GDM1 (cell line): Measurements from ENCODE around the gene CPE.
"Not testable (repeated sequence)": the region's sequence is repeated elsewhere in the genome, so short reads cannot be mapped to it uniquely, and the experiment has no call there.

Experiments used
- DNase-seq: peaks from one replicate; lab custom pipeline; 2025; lab: John Stamatoyannopoulos, UW

CPE gene

DNA sequence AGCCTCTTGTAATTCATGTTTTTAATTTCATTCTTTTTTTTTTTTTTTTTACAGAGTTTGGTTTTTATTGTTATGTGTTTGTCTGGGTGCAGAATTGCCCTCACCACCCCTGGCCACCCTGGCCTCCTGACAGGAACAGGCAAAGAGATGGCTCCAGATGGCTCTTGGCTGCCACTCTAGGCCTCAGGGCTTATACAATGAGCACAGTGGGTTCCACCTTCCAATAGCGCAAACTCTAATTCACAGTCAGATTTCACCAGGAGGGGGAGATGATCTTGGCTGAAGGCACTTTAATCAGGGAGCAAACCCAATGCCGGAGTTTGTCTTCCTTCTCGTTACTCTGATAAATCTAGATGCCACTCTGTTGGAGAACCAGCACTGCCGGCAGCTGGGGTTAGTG is 24.8 kb downstream of the CPE start:
- no peak for DNase-seq

DNA sequence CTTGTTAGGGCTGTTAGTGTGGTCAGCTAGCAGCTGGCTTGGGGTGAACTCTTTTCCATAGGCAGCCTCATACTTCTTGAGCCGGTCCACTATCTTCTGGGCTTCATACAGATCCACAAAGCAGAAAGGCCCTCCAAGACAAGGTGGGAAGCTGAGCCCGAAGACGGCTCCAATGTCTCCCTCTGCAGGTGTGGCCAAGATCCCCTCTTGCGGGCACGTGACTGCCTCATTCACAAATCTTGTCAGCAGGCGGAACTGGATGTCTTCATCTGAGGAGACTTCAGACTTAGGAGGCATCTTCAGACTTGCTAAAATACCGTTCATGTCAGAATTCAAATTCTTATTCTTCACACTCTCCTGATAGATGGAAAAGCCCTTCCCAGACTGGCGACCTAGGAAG is 25.3 kb downstream of the CPE start:
- DNase-seq: no peak

DNA sequence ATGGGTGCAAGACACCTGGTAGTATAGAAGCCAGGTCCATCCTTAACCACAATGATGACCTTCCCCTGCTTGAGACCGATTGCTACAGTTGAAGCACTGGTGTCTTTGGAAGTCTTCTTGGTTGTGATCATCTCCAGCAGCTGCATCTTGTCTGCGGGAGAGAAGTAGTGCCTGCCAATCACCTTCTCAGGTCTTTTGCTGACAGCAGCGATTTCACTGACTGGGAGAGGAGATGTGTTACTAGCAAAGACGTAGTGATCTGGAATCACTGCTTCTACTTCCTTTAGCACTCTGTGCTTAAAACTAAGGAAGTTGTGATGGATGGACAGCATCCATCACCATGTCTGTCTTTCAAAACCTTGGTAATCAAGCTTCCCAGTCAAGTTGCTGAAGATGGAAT is 25.9 kb downstream of the CPE start:
- DNase-seq: no peak

DNA sequence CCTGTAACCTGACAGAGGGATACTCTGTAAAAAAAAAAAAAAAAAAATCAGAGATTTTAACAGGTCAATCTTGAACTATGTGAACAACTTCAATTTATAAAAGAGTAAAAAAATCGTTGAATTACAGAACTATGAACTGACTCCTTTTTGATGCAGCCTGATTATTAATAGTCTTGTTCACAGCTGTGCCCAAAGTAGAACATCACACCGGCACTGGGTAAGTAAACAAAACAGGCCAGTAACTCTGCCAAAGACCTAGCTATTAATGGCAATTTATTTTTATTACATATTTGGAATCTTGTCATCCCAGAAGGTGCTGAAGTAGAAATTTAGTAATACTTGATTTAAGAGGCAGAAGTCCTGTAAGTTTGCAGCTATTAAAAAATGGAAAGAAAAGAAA is 31.4 kb downstream of the CPE start:
- no peak for DNase-seq

DNA sequence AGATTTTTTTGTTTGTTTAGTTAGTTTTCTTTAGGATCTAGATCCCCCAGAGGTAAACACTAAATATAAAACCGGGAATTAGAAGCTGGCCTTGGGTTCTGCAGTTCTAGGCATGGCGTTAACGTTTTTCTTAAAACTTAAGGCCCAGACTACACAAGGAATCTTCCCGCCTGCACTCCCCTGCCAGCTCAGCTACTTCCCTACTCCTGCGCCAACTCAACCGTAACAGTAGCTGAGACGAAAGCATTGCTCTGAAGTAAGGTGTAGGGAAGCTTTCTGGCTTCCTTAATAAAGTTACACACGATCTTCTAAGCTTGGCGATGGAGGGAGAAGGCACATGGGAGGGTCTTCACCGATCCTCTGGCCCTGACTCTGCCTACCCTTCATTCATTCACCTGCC is 37.1 kb downstream of the CPE start:
- DNase-seq: no peak

DNA sequence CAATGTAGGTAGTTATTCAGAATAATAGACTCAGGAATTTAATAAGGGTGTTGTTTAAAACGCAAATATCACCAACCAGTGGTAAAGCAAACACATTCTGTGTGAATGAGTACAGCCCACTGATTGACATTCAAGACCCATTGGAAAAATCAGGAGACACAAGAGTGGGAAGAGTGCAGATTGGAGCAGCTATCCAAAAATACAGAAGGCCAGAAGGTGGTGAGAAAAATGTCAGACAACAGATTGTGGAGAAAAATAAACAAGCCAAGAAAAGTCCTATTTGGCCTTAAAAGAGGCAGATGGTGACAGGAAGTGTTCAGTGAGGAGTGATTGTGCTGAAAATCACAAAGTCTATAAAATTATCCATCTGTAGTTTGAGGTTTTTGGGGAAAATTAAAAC is 39.3 kb downstream of the CPE start:
- DNase-seq: no peak

DNA sequence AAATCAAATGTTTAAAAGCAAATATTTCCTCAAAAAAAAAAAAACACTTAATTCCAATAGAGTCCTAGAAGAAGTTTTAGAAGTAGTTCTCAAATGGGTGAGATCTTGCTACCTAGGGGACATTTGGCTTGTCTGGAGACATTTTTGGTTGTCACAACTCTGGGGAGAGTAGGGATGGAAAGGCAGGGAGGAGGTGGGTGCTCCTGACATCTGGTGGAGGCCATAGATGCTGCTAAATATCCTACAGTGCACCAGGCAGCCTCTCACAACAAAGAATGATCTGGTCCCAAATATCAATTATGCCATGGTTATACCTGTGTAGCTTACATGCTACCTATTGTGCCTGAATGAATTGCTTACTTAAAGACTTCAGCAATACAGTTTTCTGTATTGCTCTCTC is 46.8 kb downstream of the CPE start:
- no peak for DNase-seq

DNA sequence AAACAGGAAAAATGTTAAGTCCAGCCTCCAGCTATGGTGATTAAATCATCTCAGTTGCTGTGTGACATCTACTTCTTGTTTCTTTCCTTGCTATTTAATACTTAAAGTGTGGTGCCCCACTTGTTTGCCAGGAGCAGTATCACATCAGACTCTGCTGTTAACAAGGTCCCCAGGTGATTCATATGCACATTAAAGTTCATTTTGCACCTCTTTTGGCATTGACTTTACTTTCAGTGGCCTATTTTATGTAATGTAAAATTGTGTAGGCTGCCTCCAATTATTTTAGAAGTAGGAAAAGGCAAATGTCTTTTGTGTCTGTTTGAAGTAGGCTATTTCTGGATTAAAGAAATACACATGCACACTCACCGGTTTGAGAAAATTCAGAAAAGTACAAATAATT is 47.5 kb downstream of the CPE start:
- DNase-seq: no peak

DNA sequence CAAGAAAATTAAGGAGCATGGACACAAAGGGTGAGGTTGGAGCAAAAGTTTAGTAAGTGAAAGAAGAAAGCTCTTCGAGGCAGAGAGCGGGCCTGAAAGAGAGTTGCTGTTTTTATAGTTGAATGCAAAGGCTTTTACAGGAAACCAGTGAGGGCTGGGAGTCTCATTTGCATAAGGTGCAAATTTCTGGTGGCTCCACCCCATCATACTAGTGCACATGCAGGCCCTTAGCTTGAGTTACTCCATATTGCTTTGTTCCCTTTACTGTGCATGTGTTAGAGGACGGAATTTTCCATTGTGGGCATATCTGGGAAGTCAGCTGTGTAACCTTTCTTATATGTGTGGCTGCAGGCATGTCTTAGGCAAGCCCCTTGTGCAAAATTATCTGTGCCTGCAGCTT is 48.0 kb downstream of the CPE start:
- no peak for DNase-seq

DNA sequence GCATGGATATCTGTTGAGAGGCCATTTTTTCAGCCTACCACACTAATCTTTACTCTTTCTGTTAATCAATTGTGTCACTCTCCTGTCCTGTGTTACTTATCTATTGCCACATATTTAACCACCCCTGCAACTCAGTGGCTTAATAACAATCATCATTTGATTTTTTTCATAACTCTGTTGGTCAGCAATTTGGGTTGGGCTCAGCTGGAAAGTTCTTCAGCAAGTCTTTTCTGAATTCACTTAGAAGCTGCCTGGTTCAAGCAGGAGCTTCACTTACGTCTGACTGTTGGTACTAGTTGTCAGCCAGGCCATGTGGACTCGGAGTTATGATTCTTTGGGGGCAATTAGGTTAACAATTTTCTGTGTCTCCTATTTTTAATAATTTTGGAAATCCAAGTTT is 50.1 kb downstream of the CPE start:
- DNase-seq: no peak

DNA sequence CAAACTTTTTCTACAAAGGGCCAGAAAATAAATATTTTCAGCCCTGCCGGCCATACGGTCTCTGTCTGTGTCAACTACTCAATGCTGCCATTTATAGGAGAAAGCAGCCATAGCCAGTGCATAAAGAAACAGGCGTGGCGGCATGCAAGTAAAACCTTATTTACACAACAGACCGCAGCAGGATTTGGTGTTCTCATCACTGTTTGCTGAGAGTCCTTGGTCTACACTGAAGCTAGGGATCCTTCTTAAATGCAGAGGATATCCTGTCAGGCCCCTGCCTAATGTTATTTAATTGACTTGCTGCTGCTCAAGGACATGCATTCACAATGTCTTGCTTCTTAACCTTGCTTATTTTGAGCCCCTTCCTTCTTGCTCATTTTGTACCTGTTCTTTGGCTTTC is 54.7 kb downstream of the CPE start:
- DNase-seq: no peak

DNA sequence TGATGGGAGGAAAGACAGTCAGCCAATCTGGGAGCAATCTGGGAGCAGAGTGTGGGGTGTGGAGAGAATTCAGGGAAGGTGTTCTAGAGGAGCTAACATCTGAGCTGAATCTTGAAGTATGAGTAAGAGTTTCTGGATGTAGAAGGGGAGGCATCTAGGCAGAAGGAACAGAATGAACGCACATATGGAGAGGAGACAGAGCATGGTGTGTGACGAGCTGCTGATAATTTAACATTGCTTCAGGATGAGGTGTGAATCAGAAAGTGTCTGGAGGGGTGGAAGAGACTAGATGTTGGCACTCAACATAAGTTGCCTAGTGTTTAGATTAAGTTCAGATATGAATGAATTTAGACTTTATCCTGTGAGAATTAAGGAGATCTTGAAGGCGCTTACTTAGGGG is 58.9 kb downstream of the CPE start:
- DNase-seq: no peak

DNA sequence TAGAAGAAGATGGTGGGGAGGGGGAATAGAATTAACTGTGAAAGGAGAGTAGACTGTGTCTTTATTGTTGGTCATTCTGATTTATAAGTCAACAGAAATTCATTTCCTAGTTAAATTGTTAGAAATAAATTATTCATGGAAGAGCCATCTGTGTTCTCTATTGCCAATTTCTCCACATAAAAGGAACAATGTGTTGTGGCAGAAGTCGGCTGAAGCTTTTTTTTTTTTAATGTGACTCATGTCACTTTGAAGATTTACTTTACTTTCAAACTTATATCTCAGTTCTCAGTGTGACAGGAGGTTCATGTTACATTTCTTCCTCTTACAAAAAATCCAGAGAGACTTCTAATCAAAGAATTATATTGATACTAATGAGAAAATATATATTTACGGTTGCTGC is 60.5 kb downstream of the CPE start:
- DNase-seq: no peak

DNA sequence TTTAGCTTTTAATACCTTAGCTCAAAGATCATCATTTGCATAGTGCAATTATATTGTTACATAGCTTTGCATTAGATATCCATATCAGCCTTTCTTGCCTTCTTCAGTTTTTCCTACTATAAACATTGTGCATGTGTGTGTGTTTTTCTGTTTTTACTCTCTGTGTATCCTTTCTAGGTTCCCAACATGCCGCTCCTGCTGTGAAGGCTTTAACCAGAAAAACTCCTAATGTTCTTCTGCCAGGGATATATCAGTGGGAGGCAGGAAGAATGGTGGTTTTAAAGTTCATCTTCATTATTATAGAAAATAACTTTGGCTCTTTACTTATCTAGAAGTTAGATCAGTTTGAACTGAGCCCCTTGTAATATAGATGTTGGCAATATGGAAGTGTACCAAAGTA is 61.2 kb downstream of the CPE start:
- no peak for DNase-seq

DNA sequence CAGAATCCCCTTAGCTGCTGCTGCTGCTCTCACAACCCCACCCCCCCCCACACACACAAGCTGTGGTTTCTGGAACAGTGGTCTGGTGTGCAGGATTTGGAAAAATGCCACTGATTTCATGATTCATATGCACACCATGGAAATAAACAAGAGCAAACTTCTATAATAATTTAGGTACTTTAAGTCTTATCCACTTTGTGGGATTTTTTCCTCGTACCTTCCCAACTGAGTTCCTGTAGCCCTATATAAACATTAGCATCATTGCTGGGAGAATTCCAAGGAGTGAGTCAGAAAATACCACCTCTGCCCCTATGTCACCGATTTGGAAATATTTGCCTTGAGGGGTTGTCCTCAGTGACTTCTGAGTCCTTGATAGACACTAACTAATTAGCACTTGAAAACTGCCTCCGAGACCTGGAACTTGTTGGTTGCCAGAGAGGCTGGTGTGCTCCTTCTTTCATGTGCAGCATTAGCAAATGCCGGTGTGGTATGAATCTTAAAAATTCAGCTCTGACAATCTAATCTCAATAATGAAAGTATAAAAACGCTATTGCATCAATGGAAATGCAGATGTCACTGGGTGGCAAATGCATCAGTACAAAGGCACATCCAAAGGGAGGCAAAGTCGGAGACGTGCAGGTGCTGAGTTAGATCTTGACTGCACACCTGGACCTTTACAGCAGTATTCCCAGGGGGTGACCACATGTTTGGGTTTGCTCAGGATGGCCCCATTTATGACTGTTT is 61.8 kb downstream of the CPE start:
- no peak for DNase-seq

DNA sequence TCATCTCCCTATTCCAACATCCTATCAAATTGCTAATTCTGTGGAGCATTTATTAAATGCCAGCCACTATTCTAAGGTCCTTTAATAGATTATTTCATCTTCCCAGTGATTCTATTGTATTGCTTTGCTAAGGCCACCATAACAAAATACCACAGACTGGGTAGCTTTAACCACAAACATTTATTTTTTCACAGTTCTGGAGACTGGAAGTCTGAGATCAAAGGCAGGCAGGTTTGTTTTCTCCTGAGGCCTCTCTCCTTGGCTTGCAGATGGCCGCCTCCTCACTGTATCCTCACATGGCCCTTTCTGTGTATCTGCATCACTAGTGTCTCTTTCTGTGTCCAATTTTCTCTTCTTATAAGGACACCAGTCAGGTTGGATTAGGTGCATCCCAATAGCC is 64.5 kb downstream of the CPE start:
- no peak for DNase-seq

DNA sequence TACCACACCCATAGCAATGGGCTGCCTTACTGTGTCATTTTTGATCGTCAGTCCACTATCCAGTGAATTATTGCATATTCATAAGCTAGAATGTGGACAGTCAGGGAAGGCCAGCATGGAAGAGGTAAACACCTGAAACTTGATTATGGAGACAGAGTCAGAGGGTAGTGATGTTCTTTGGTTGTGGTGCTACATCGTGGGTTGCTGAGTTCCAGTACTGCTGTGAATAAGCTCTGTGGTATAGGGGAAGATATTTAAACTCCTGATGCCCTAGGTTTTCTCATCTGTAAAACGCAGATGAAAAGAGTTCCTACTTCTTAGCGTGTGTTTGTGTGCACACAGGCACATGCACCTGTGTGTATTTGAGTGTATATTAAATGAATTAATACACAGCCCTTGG is 69.9 kb downstream of the CPE start:
- DNase-seq: no peak

DNA sequence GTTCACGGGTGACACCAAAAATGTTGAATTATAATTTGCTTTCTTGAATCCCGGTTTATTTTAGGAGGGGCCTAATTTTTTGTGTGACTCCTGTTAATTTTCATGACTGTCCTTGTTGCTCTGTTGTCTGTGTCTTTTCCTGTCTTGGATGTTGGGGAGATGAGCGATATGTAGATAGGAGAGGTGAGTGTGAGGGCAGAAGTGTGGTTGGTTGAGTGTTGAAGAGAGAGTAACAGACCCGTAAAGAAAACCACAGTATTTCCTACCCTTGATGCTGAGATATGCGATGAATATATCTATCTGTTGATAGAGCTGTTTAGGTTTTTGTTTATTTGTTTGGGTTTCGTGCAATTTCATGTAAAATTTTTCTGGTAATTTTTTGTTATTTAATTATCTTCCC is 70.5 kb downstream of the CPE start:
- DNase-seq: no peak

DNA sequence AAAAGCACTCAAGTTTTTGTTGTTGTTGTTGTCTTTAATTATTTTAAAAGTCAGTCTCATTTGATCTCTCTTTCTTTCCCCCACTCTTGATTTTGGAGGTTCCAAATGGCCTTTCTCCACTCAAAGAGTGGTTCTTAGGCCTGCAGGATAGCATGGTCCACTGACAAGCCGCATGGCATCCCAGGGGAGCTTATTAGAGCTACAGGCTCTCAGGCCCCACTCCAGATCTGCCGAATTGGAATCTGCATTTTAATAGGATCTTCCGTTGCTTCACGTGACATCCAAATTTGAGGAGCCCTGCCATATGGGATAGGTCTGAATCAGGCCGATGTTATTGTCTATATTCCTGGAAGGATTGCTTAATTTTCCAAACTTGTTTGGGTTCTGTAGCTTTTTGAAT is 72.1 kb downstream of the CPE start:
- DNase-seq: no peak

DNA sequence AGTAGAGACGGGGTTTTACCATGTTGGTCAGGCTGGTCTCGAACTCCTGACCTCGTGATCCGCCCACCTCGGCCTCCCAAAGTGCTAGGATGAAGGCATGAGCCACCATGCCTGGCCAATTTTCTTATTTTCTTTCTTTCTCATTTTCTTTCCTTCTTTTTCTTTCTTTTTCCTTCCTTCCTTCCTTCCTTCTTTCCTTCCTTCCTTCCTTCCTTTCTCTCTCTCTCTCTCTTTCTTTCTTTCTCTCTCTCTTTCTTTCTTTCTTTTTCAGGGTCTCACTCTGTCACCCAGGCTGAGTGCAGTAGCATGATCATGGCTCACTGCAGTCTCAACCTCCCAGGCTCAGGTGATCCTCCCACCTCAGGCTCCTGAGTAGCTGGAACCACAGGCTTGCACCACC is 74.3 kb downstream of the CPE start:
- not testable (repeated sequence) for DNase-seq

DNA sequence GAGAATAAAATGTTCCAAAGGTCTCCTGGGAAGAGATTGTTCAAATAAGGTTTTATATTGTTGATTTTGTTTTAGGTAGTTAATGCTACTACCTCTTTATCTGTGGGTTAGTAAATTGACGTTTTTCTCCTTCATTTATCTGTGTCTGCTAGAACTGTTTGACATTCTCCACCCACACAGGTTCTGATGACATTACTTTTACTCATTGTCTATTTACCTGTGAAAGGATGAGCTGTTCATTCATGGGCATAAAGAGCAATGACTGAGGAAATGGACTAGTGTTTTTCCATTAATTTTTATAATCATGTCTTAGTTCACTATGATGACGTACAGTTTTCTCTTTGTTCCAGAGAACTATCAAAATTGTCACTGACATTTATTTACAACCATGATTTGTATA is 75.6 kb downstream of the CPE start:
- no peak for DNase-seq

DNA sequence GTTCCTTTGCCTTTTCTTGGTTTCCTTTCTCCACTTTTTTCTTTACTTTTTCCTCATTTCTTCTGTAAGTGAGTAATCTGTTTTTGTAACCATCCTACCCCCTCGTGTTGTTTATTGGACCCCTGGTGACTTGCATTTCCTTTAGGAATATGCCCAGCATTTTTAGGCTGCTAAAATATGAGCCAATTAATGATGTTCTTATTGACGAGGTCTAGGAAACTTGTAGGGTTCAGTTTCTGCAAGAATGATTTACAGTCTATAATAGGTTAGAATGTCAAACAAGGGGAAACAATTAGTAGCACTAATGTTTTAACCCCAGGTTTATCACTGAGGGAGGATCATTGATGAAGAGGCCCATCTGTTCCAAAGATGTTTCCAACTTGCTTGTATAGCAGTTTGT is 79.0 kb downstream of the CPE start:
- DNase-seq: no peak

DNA sequence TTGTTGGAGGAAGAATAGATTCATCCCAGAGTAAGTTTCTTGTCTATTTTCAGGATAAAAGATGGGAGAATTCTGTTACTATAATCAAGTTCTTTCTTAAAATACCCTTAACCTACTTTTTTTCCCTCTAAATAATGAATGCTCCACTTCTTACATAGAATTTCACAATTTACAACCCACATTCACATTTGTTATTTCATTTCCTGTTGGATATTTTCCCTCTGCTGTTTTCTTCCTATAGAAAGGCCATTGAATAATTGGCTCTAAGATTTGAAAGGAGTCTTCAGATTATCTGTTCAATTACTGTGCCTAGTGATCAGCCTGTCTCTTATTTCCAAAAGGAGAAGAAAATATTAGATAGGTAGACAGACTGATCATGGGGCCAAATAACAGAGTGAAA is 79.7 kb downstream of the CPE start:
- no peak for DNase-seq

DNA sequence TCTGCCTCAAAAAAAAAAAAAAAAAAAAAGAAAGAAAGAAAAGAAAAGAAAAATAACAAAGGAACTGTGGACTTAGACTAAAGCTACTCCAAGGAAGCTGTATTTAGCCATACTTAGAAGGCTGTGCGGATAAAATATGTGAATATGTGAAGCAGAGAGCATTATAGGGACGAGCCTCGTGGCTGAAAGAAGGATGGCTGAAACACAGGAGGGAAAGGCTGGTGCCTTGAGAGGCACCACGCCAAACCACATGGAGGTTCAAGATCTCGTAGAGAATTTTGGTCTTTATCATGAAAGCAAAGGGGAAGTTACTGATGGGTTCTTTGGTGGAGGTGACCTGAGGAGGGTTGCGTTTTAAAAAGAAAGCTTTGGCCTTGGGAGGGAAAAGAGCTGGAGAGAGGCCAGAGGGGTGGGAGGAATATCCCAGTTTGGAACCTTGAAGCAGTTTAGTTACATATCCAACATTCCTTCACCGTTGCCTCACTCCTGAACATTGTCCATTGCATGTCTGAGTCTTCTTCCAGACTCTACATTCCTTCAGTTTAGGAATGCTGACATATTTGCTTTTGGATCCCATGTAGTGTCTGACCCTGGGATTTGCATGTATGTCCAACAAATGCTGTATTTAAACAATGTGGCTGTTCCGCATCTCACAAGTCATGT is 82.5 kb downstream of the CPE start:
- no peak for DNase-seq
